ENCODE measurements around the gene RAB17. TPM values are rescaled to one million over a fixed set of nuclear protein-coding genes. Genes with fewer than 3 reads are reported as not detected.

Gene RAB17
- total RNA-seq: 10 to 100 TPM in 3 of 9 donors, 1 to 10 TPM in 4, under 1 TPM in 2; 0.91 to 18.7 (median 5.4) TPM
- polyA plus RNA-seq: 1 to 10 TPM in 2 of 3 donors, under 1 TPM in 1; 0.37 to 6.2 (median 4.7) TPM
- long read RNA-seq, donor 1, partial matches to known transcripts: 7 of 11 reads
- long read RNA-seq, donor 1, other reads (novel, unspliced or antisense): 0 of 11 reads
- long read RNA-seq, donor 2, partial matches to known transcripts: 0 of 2 reads
- long read RNA-seq, donor 2, other reads (novel, unspliced or antisense): 0 of 2 reads
- long read RNA-seq, donor 3: 0 reads
- long read RNA-seq, donor 4, partial matches to known transcripts: 0 of 4 reads
- long read RNA-seq, donor 4, other reads (novel, unspliced or antisense): 4 of 4 reads
- long read RNA-seq, donor 5, transcript RAB17-201 (6 exons, 1,966 nt): major isoform, 5 of 11 reads
- long read RNA-seq, donor 5, partial matches to known transcripts: 0 of 11 reads
- long read RNA-seq, donor 5, other reads (novel, unspliced or antisense): 4 of 11 reads
- long read RNA-seq, donor 6: 0 reads
- long read RNA-seq, donor 7, partial matches to known transcripts: 0 of 2 reads
- long read RNA-seq, donor 7, other reads (novel, unspliced or antisense): 0 of 2 reads
- long read RNA-seq, donor 8: 0 reads
- long read RNA-seq, donor 9, partial matches to known transcripts: 0 of 1 reads
- long read RNA-seq, donor 9, other reads (novel, unspliced or antisense): 0 of 1 reads
- long read RNA-seq, donor 10: 0 reads

GRCh38 chr2:237590272-237591140, at the start of gene RAB17:
RAB17 (minus strand) TSS chr2:237590734; CDS start chr2:237586154, 4,580 bp downstream.
- 62 to 76% (median 70%) methylated on average over 9 to 16 of the region's 16 CpGs for WGBS, 4 donors
- H3K27me3 ChIP-seq: no peaks in the 10 kb centered on the region
- peak within 1 kb of the TSS in 1 of 5 donors; percentile 34 for H3K27ac ChIP-seq
- no peak within 1 kb of the TSS for H3K4me3 ChIP-seq
- TF ChIP-seq CTCF (IDR thresholded peaks at IDR 0.05): no peak
- TF ChIP-seq POLR2A (IDR thresholded peaks at IDR 0.05): no peak
- peaks cover 14 to 20% of the 10 kb centered on the region in 2 donors for H3K4me1 ChIP-seq (replicated peaks in 1 of 2)
- H3K36me3 ChIP-seq (replicated peaks in 1 of 2): no peaks in the 10 kb centered on the region
- no peaks in the 10 kb centered on the region for H3K9me3 ChIP-seq (replicated peaks in 1 of 3)
- peak in 2 of 7 donors; percentile 49 to 61 for DNase-seq
- intact Hi-C loops (cut with DNase I): loop anchor here in 1 of 2 donors (10.0 kb wide), 1 partner anchor 74 kb away; no protein-coding TSS in a partner anchor

GRCh38 chr2:237639836-237640220, 49.3 kb upstream of the RAB17 start:
- Histone ChIP-seq H3K4me1 (replicated peaks in 1 of 2) (no peaks in the 10 kb centered on the region), H3K27me3 (no peaks in the 10 kb centered on the region), H3K27ac (no peak overlapping the region), H3K36me3 (replicated peaks in 1 of 2) (no peaks in the 10 kb centered on the region), H3K4me3 (no peak overlapping the region), H3K9me3 (replicated peaks in 1 of 3) (no peaks in the 10 kb centered on the region)
- TF ChIP-seq POLR2A (IDR thresholded peaks at IDR 0.05): no peak
- TF ChIP-seq CTCF (IDR thresholded peaks at IDR 0.05): no peak
- intact Hi-C loops (cut with DNase I): no loop called here
- peak in 1 of 7 donors; percentile 9 for DNase-seq
- WGBS, 4 donors: 91 to 93% (median 91%) methylated on average over 6 of the region's 6 CpGs

- H3K9me3 ChIP-seq (replicated peaks in 1 of 3): no peaks in the 10 kb centered on the region
- no peaks in the 10 kb centered on the region for H3K27me3 ChIP-seq
- no peak overlapping the region for H3K27ac ChIP-seq
- TF ChIP-seq CTCF (IDR thresholded peaks at IDR 0.05) (no peak), POLR2A (IDR thresholded peaks at IDR 0.05) (no peak)
- DNase-seq: peak in 1 of 7 donors; percentile 10
- H3K36me3 ChIP-seq (replicated peaks in 1 of 2): no peaks in the 10 kb centered on the region
- intact Hi-C loops (cut with DNase I): no loop called here
- WGBS, 4 donors: 75 to 81% (median 80%) methylated on average over 11 of the region's 11 CpGs
- H3K4me1 ChIP-seq (replicated peaks in 1 of 2): no peaks in the 10 kb centered on the region
- H3K4me3 ChIP-seq: no peak overlapping the region
Observed at GRCh38 chr2:237639052-237639835, 48.7 kb upstream of the RAB17 start.

Measured in adrenal gland (tissue), 19 donors.